ENCODE data around the gene CHST8. TPM values are rescaled to one million over a fixed set of nuclear protein-coding genes. Genes with fewer than 3 reads are reported as not detected.

Gene CHST8
- total RNA-seq, 1 donor from 2014 or later = not detected

DNA sequence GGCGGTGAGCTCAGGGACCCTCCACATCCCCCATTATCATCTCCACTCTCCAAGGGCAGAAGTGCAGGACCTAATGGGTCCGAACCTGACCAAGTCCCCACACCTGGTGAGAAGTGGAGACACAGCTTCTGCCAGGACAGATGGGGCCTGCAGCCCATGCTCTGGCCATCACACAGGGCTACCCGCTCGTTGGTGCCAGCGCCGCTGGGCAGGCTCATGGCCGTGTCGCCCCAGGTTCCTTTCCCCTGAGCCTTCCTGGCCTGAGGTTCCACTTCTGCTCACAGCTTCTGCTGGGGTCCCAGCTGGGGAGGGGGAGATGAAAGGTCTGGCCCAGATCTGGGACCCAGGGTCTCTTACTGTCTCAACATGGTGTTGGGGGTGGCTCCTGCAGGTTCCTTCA is 126.5 kb downstream of the CHST8 start:
- H3K27ac Mint-ChIP-seq (ENCODE audit: unreplicated experiment) = no peak overlapping the region
- H3K4me2 ChIP-seq (ENCODE audit: low read length) = no peak overlapping the region
- H3K27ac ChIP-seq (ENCODE audit: low read depth, low read length) = no peak overlapping the region
- FAIRE-seq = no peak
- peaks cover 3% of the 10 kb centered on the region for H3K27me3 ChIP-seq (ENCODE audit: insufficient read depth, low read length)
- no peaks in the 10 kb centered on the region for H4K20me1 ChIP-seq (ENCODE audit: insufficient read depth, low read length)
- H3K27me3 Mint-ChIP-seq (ENCODE audit: low read depth, unreplicated experiment) = peaks cover 30% of the 10 kb centered on the region
- no peaks in the 10 kb centered on the region for H3K9me3 ChIP-seq (ENCODE audit: insufficient read depth, low read depth, low read length)
- H3K4me3 Mint-ChIP-seq (ENCODE audit: unreplicated experiment) = no peak overlapping the region
- no peaks in the 10 kb centered on the region for H3K36me3 ChIP-seq (ENCODE audit: insufficient read depth, low read length)
- no peak overlapping the region for H3K9ac ChIP-seq (ENCODE audit: low read length)
- H3K9me3 Mint-ChIP-seq (ENCODE audit: unreplicated experiment) = no peaks in the 10 kb centered on the region
- H3K36me3 Mint-ChIP-seq (ENCODE audit: low read depth, unreplicated experiment) = no peaks in the 10 kb centered on the region
- no peak overlapping the region for H3K4me3 ChIP-seq (ENCODE audit: insufficient read depth, low read depth, low read length)
- no peaks in the 10 kb centered on the region for H3K4me1 Mint-ChIP-seq (ENCODE audit: low read depth, unreplicated experiment)
- no peaks in the 10 kb centered on the region for H3K4me1 ChIP-seq (ENCODE audit: insufficient read depth, low read length)
- no peak for DNase-seq (ENCODE audit: low read depth)
- no peak for TF ChIP-seq EZH2 (IDR thresholded peaks at IDR 0.05; ENCODE audit: insufficient read depth, low read length)
- TF ChIP-seq, protein P1, sequence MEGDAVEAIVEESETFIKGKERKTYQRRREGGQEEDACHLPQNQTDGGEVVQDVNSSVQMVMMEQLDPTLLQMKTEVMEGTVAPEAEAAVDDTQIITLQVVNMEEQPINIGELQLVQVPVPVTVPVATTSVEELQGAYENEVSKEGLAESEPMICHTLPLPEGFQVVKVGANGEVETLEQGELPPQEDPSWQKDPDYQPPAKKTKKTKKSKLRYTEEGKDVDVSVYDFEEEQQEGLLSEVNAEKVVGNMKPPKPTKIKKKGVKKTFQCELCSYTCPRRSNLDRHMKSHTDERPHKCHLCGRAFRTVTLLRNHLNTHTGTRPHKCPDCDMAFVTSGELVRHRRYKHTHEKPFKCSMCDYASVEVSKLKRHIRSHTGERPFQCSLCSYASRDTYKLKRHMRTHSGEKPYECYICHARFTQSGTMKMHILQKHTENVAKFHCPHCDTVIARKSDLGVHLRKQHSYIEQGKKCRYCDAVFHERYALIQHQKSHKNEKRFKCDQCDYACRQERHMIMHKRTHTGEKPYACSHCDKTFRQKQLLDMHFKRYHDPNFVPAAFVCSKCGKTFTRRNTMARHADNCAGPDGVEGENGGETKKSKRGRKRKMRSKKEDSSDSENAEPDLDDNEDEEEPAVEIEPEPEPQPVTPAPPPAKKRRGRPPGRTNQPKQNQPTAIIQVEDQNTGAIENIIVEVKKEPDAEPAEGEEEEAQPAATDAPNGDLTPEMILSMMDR (IDR thresholded peaks at IDR 0.05; ENCODE audit: insufficient read depth, low read depth, low read length) = no peak
- no peak overlapping the region for H2AFZ ChIP-seq (ENCODE audit: low read depth, low read length)
- no peaks in the 10 kb centered on the region for H3K79me2 ChIP-seq (ENCODE audit: insufficient read depth, low read length)

DNA sequence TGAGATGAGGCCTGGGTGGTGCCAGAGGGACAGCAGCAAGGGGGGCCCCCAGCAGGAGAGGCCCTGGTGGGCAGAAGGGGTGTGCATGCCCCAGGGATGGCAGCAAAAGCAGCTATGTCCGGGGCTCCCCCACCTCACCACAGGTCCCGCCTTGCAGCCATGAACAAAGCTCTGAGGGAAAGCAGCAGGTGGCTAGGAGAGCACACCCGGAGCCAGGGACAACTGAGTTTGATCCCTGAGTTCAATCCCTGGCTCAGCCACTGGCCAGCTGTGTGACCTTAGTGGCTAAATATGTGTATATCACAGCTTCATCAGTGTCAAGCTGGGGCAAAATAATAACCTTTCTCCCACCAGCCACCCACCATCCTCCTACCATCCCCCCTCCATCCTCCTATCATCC is 127.3 kb downstream of the CHST8 start:
- Mint-ChIP-seq H3K27me3 (ENCODE audit: low read depth, unreplicated experiment) (peaks cover 30% of the 10 kb centered on the region), H3K36me3 (ENCODE audit: low read depth, unreplicated experiment) (no peaks in the 10 kb centered on the region), H3K27ac (ENCODE audit: unreplicated experiment) (no peak overlapping the region), H3K9me3 (ENCODE audit: unreplicated experiment) (no peaks in the 10 kb centered on the region), H3K4me1 (ENCODE audit: low read depth, unreplicated experiment) (no peaks in the 10 kb centered on the region), H3K4me3 (ENCODE audit: unreplicated experiment) (no peak overlapping the region)
- DNase-seq (ENCODE audit: low read depth) (no peak), FAIRE-seq (no peak)
- Histone ChIP-seq H3K9me3 (ENCODE audit: insufficient read depth, low read depth, low read length) (no peaks in the 10 kb centered on the region), H2AFZ (ENCODE audit: low read depth, low read length) (no peak overlapping the region), H3K9ac (ENCODE audit: low read length) (no peak overlapping the region), H3K27ac (ENCODE audit: low read depth, low read length) (no peak overlapping the region), H3K79me2 (ENCODE audit: insufficient read depth, low read length) (no peaks in the 10 kb centered on the region), H3K27me3 (ENCODE audit: insufficient read depth, low read length) (peaks cover 3% of the 10 kb centered on the region), H3K4me3 (ENCODE audit: insufficient read depth, low read depth, low read length) (no peak overlapping the region), H3K36me3 (ENCODE audit: insufficient read depth, low read length) (no peaks in the 10 kb centered on the region), H3K4me1 (ENCODE audit: insufficient read depth, low read length) (no peaks in the 10 kb centered on the region), H3K4me2 (ENCODE audit: low read length) (no peak overlapping the region), H4K20me1 (ENCODE audit: insufficient read depth, low read length) (no peaks in the 10 kb centered on the region)
- TF ChIP-seq, protein P1 (IDR thresholded peaks at IDR 0.05; ENCODE audit: insufficient read depth, low read depth, low read length) = no peak
- TF ChIP-seq EZH2 (IDR thresholded peaks at IDR 0.05; ENCODE audit: insufficient read depth, low read length) = no peak

DNA sequence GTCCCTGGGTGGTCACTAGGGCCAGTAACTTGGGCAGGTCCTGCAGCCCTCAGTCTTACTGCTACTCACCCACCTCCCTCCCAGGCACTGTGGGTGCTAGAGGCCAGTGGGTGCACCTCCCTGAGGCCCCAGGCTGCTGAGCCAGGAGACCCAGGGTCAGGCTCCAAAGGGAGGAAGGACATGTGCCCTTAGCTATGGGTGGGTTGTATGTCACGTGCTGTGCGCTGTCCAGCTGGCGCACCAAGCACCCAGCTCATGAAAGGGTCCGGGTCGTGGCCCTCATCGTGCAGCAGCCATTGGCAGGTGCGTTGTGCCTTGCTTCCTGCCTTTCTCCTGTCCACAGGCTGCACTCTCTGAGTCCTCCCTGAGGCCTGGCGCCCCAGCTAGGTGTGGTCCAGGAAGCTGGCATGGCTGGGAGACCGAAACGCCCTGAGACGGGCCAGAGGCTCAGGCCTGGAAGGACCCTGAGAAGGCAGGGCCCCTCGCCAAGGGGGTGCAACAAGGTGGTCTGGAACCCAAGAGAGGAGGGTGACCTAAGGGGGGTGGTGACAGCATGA is 127.9 kb downstream of the CHST8 start:
- H3K27ac Mint-ChIP-seq (ENCODE audit: unreplicated experiment) = no peak overlapping the region
- Histone ChIP-seq H3K27ac (ENCODE audit: low read depth, low read length) (no peak overlapping the region), H2AFZ (ENCODE audit: low read depth, low read length) (no peak overlapping the region), H3K9me3 (ENCODE audit: insufficient read depth, low read depth, low read length) (no peaks in the 10 kb centered on the region), H3K9ac (ENCODE audit: low read length) (no peak overlapping the region), H3K36me3 (ENCODE audit: insufficient read depth, low read length) (no peaks in the 10 kb centered on the region), H3K4me2 (ENCODE audit: low read length) (no peak overlapping the region), H3K4me1 (ENCODE audit: insufficient read depth, low read length) (no peaks in the 10 kb centered on the region), H3K4me3 (ENCODE audit: insufficient read depth, low read depth, low read length) (no peak overlapping the region), H3K79me2 (ENCODE audit: insufficient read depth, low read length) (no peaks in the 10 kb centered on the region), H3K27me3 (ENCODE audit: insufficient read depth, low read length) (peaks cover 3% of the 10 kb centered on the region), H4K20me1 (ENCODE audit: insufficient read depth, low read length) (no peaks in the 10 kb centered on the region)
- no peak for DNase-seq (ENCODE audit: low read depth)
- no peak for FAIRE-seq
- H3K9me3 Mint-ChIP-seq (ENCODE audit: unreplicated experiment) = no peaks in the 10 kb centered on the region
- no peaks in the 10 kb centered on the region for H3K36me3 Mint-ChIP-seq (ENCODE audit: low read depth, unreplicated experiment)
- TF ChIP-seq EZH2 (IDR thresholded peaks at IDR 0.05; ENCODE audit: insufficient read depth, low read length) = no peak
- TF ChIP-seq, protein P1 (IDR thresholded peaks at IDR 0.05; ENCODE audit: insufficient read depth, low read depth, low read length) = no peak
- H3K27me3 Mint-ChIP-seq (ENCODE audit: low read depth, unreplicated experiment) = peaks cover 34% of the 10 kb centered on the region
- H3K4me1 Mint-ChIP-seq (ENCODE audit: low read depth, unreplicated experiment) = no peaks in the 10 kb centered on the region
- H3K4me3 Mint-ChIP-seq (ENCODE audit: unreplicated experiment) = no peak overlapping the region
